NT2/D1 (cell line): ENCODE results near the gene TMEM203.

Source experiments
- SUZ12 ChIP-seq: IDR thresholded peaks from 2 replicates; pipeline ENCODE4 v1.6.1; 2011; ENCODE audit not compliant: insufficient read length, insufficient read depth; ENCODE audit errors: extremely low read depth
- YY1 ChIP-seq: IDR thresholded peaks from 2 replicates; pipeline ENCODE4 v1.6.1; 2011; ENCODE audit not compliant: insufficient read length, insufficient read depth

DNA sequence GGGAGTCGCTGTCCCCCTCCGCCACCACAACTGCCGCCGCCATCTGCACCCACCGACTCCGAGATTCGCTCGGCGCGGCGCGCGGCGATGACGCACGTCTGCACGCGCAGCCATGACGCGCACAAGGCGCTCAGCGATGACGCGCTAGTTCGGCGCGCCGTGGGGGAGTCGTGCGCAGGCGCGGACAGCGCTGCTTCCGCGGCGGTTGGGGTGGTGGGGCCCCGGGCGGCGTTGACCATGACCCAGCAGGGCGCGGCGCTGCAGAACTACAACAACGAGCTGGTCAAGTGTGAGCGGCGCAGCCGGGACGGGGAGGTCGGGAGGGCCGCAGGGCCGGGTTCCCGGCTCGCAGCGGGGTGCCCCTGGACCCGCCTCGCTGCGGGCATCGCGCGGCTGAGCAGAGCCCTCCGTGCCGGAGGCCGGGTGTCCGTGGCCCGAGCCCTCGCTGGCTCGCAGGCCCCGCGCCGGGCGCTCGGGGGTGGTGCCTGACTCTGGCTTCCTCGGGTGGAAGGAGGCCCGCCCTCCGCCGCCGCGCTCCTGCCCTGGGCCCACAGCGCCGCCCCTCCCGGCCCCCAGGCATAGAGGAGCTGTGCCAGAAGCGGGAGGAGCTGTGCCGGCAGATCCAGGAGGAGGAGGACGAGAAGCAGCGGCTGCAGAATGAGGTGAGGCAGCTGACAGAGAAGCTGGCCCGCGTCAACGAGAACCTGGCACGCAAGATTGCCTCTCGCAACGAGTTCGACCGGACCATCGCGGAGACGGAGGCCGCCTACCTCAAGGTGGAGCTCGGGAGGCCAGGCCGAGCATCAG, 16.8 kb downstream of the TMEM203 start, which contains the start of the genes ANAPC2 and SSNA1:
- peak; percentile 59 for TF ChIP-seq YY1
- no peak for TF ChIP-seq SUZ12
